Ovary (tissue), 3 donors: ENCODE measurements around the gene FGGY.

Source experiments
- EP300 ChIP-seq: sonication (generic); formaldehyde crosslinking; IDR thresholded peaks from one replicate; pipeline ENCODE4 v1.6.1; 2017; ENCODE audit warnings: antibody characterized with exemption
- POLR2A ChIP-seq: fragments of 450-650 bp; IDR thresholded peaks from one replicate; pipeline ENCODE4 v1.6.1; 2017; ENCODE audit warnings: antibody characterized with exemption, mild to moderate bottlenecking, moderate library complexity
- TF ChIP-seq, protein P1 (sequence below), 3 donors: fragments of 450-650 bp in 2 of 3; fragments of 200-600 bp in 1 of 3; IDR thresholded peaks; one replicate each; pipeline versions ENCODE4 v1.5.1 to v1.8.0; 2016 to 2022; ENCODE audit warnings: antibody characterized with exemption in 3 of 3, mild to moderate bottlenecking in 1 of 3
- donor health status: DM: no; HTN: no; CAD: no.

DNA sequence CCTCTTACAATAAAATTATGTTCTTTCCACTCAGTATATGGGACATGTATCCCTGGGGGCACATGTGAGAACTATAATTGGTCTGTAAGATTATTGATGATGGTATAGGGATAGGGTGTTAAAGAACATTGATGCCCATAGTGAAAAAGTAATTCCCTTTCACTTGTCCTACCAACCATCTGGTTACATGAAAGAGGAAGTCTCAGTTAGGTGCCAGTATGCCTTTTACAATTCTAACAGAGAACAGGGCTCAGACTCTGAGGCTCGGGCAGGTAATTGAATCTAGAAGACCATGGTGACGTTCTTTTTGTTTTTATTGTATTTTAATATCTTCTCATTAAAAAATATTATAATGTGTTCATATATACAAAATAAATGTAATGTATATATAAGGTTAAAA lies 113.6 kb downstream of the FGGY start:
- TF ChIP-seq, protein P1, sequence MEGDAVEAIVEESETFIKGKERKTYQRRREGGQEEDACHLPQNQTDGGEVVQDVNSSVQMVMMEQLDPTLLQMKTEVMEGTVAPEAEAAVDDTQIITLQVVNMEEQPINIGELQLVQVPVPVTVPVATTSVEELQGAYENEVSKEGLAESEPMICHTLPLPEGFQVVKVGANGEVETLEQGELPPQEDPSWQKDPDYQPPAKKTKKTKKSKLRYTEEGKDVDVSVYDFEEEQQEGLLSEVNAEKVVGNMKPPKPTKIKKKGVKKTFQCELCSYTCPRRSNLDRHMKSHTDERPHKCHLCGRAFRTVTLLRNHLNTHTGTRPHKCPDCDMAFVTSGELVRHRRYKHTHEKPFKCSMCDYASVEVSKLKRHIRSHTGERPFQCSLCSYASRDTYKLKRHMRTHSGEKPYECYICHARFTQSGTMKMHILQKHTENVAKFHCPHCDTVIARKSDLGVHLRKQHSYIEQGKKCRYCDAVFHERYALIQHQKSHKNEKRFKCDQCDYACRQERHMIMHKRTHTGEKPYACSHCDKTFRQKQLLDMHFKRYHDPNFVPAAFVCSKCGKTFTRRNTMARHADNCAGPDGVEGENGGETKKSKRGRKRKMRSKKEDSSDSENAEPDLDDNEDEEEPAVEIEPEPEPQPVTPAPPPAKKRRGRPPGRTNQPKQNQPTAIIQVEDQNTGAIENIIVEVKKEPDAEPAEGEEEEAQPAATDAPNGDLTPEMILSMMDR (IDR thresholded peaks at IDR 0.05), result no peak
- TF ChIP-seq POLR2A (no peak), EP300 (no peak)
